ENCODE results near the gene TAS2R5. TPM values are rescaled to one million over a fixed set of nuclear protein-coding genes. Genes with fewer than 3 reads are reported as not detected.

TAS2R5 gene
- polyA plus RNA-seq, 3 donors: 1.5 TPM; not detected in 2

DNA sequence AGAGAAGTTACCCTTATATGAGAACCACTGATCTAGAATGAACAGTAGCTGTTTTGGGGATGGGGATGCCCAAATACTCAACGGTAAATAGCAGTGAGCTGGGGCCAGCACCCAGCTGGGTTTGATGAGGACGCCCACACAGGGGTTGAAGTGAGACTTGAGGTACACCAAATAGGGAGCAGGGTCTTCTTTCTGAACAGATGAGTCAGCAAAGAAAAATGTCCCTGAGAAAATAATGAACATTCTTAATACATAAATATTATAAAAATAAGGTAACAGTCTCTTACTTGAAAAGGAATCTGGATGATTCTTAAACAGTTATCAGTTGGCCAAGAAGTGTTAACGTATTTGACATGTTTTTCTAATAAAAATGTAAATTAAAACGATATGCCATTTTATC is 49.2 kb downstream of the TAS2R5 start:
- H3K27me3 Mint-ChIP-seq (ENCODE audit: low read depth in 3 of 3): peaks cover 0 to 3% (median 2%) of the 10 kb centered on the region in 3 donors
- no peaks in the 10 kb centered on the region for H3K36me3 ChIP-seq (replicated peaks in 1 of 2; ENCODE audit: control insufficient read depth in 1 of 2, insufficient read depth in 2 of 2, low read length in 2 of 2)
- H2AFZ ChIP-seq (ENCODE audit: insufficient read depth, low read depth, low read length, poor library complexity, severe bottlenecking): no peak overlapping the region
- 86% methylated on average over 1 of the region's 4 CpGs for WGBS (ENCODE audit: insufficient coverage)
- no peak overlapping the region for H3K4me2 ChIP-seq (replicated peaks; ENCODE audit: extremely low read depth, low read length, poor library complexity, severe bottlenecking)
- H3K4me3 ChIP-seq (replicated peaks in 1 of 3; ENCODE audit: low read depth in 2 of 3, low read length in 3 of 3): no peak overlapping the region
- H3K27ac ChIP-seq (ENCODE audit: low read depth in 1 of 2, low read length in 2 of 2): no peak overlapping the region
- H3K4me1 ChIP-seq (ENCODE audit: control insufficient read depth in 1 of 2, insufficient read depth in 2 of 2, low read length in 2 of 2): no peaks in the 10 kb centered on the region
- H3K9me3 Mint-ChIP-seq: peaks cover 0 to 9% (median 2%) of the 10 kb centered on the region in 7 donors
- DNase-seq: no peak
- H3K27ac Mint-ChIP-seq: no peak overlapping the region
- H3K36me3 Mint-ChIP-seq: no peaks in the 10 kb centered on the region
- H3K9me3 ChIP-seq (replicated peaks in 1 of 2; ENCODE audit: control insufficient read depth in 1 of 2, insufficient read depth in 1 of 2, low read length in 2 of 2): no peaks in the 10 kb centered on the region
- no peaks in the 10 kb centered on the region for H3K4me1 Mint-ChIP-seq
- H3K4me3 Mint-ChIP-seq: no peak overlapping the region
- no peaks in the 10 kb centered on the region for H4K20me1 ChIP-seq (ENCODE audit: insufficient read depth, low read length)
- no peaks in the 10 kb centered on the region for H3K27me3 ChIP-seq (ENCODE audit: control insufficient read depth in 2 of 2, insufficient read depth in 2 of 2, low read length in 2 of 2)
- TF ChIP-seq, protein P1, sequence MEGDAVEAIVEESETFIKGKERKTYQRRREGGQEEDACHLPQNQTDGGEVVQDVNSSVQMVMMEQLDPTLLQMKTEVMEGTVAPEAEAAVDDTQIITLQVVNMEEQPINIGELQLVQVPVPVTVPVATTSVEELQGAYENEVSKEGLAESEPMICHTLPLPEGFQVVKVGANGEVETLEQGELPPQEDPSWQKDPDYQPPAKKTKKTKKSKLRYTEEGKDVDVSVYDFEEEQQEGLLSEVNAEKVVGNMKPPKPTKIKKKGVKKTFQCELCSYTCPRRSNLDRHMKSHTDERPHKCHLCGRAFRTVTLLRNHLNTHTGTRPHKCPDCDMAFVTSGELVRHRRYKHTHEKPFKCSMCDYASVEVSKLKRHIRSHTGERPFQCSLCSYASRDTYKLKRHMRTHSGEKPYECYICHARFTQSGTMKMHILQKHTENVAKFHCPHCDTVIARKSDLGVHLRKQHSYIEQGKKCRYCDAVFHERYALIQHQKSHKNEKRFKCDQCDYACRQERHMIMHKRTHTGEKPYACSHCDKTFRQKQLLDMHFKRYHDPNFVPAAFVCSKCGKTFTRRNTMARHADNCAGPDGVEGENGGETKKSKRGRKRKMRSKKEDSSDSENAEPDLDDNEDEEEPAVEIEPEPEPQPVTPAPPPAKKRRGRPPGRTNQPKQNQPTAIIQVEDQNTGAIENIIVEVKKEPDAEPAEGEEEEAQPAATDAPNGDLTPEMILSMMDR (IDR thresholded peaks at IDR 0.05): no peak
- no peaks in the 10 kb centered on the region for H3K79me2 ChIP-seq (ENCODE audit: insufficient read depth, low read length)
- intact Hi-C loops (cut with micrococcal nuclease): no loop called here
- no peak overlapping the region for H3K9ac ChIP-seq (ENCODE audit: insufficient read depth, low read length, poor library complexity, severe bottlenecking)

DNA sequence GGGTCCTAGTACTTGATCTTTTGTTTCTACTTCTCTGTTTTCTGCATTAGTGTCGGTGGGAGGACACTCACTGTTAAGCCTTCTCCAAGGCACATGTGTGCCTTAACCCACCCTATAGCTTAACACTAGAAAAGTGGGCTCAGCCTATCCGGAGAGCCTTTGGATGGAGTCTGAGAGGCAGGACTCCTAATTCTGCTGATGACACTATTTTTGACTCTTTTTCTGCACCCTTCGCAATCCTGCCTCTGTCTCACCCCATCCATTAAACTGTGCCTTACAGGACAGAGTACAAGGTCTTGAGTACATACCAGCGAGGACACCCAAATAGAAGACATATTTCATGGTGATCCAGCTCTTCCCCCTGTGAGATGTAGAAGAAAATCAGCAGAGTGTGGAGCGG is 50.7 kb downstream of the TAS2R5 start:
- WGBS (ENCODE audit: insufficient coverage): 92% methylated on average over 2 of the region's 5 CpGs
- DNase-seq: no peak
- Histone ChIP-seq H3K4me2 (replicated peaks; ENCODE audit: extremely low read depth, low read length, poor library complexity, severe bottlenecking) (no peak overlapping the region), H3K27me3 (ENCODE audit: control insufficient read depth in 2 of 2, insufficient read depth in 2 of 2, low read length in 2 of 2) (no peaks in the 10 kb centered on the region), H3K79me2 (ENCODE audit: insufficient read depth, low read length) (no peaks in the 10 kb centered on the region), H3K27ac (ENCODE audit: low read depth in 1 of 2, low read length in 2 of 2) (no peak overlapping the region), H3K4me3 (replicated peaks in 1 of 3; ENCODE audit: low read depth in 2 of 3, low read length in 3 of 3) (no peak overlapping the region), H4K20me1 (ENCODE audit: insufficient read depth, low read length) (no peaks in the 10 kb centered on the region), H3K4me1 (ENCODE audit: control insufficient read depth in 1 of 2, insufficient read depth in 2 of 2, low read length in 2 of 2) (no peaks in the 10 kb centered on the region), H3K36me3 (replicated peaks in 1 of 2; ENCODE audit: control insufficient read depth in 1 of 2, insufficient read depth in 2 of 2, low read length in 2 of 2) (no peaks in the 10 kb centered on the region), H3K9me3 (replicated peaks in 1 of 2; ENCODE audit: control insufficient read depth in 1 of 2, insufficient read depth in 1 of 2, low read length in 2 of 2) (no peaks in the 10 kb centered on the region), H3K9ac (ENCODE audit: insufficient read depth, low read length, poor library complexity, severe bottlenecking) (no peak overlapping the region), H2AFZ (ENCODE audit: insufficient read depth, low read depth, low read length, poor library complexity, severe bottlenecking) (no peak overlapping the region)
- Mint-ChIP-seq H3K27me3 (ENCODE audit: low read depth in 3 of 3) (peaks cover 0 to 3% (median 2%) of the 10 kb centered on the region in 3 donors), H3K9me3 (peaks cover 0 to 2% (median 0%) of the 10 kb centered on the region in 7 donors), H3K4me1 (no peaks in the 10 kb centered on the region), H3K36me3 (no peaks in the 10 kb centered on the region), H3K27ac (no peak overlapping the region), H3K4me3 (no peak overlapping the region)
- TF ChIP-seq, protein P1 (IDR thresholded peaks at IDR 0.05): no peak
- intact Hi-C loops (cut with micrococcal nuclease): no loop called here

Other genes with a start within 250 kb of the TAS2R5 start
- gene AGK, start 238.8 kb upstream of the TAS2R5 start, polyA plus RNA-seq: 10 to 100 TPM; 10.0 to 11.0 (median 11.0) TPM
- 1 to 10 TPM; 1.4 to 4.7 (median 1.9) TPM for gene DENND11, start 88.1 kb upstream of the TAS2R5 start, polyA plus RNA-seq
- gene WEE2, start 81.9 kb upstream of the TAS2R5 start, polyA plus RNA-seq: not detected
- 100 to 1,000 TPM in 2 of 3 donors, 10 to 100 TPM in 1; 66.9 to 197 (median 184) TPM for gene SSBP1, start 51.9 kb upstream of the TAS2R5 start, polyA plus RNA-seq
- not detected for gene TAS2R3, start 26.1 kb upstream of the TAS2R5 start, polyA plus RNA-seq
- gene TAS2R4, start 13.5 kb upstream of the TAS2R5 start, polyA plus RNA-seq: under 1 TPM in 1 of 3 donors, not detected in 2; 0.12 TPM
- not detected for gene PRSS37, start 51.3 kb downstream of the TAS2R5 start, polyA plus RNA-seq
- gene OR9A4, start 126.2 kb downstream of the TAS2R5 start, polyA plus RNA-seq: under 1 TPM in 1 of 3 donors, not detected in 2; 0.28 TPM
- 10 to 100 TPM in 1 of 3 donors, 1 to 10 TPM in 2; 9.6 to 15.2 (median 10.0) TPM for gene CLEC5A, start 156.8 kb downstream of the TAS2R5 start, polyA plus RNA-seq
- gene TAS2R38, start 183.6 kb downstream of the TAS2R5 start, polyA plus RNA-seq: not detected
- gene MGAM, start 205.7 kb downstream of the TAS2R5 start, polyA plus RNA-seq: 1 to 10 TPM; 1.2 to 2.7 (median 1.3) TPM